Prostate gland (tissue), 2 donors: ENCODE results near the gene VTI1B.

Experiments used
- POLR2A ChIP-seq: fragments of 450-650 bp; IDR thresholded peaks from one replicate; pipeline ENCODE4 v1.6.1; 2016; ENCODE audit warnings: antibody characterized with exemption, mild to moderate bottlenecking
- TF ChIP-seq, protein P1 (sequence below), 4 experiments: fragments of 200-600 bp in 2 of 4; fragments of 450-650 bp in 2 of 4; sonication (generic) in 2 of 4; IDR thresholded peaks; 1 replicate in 3 of 4; 2 replicates in 1 of 4; pipeline ENCODE4 v1.5.1; 2016 to 2019; ENCODE audit warnings: antibody characterized with exemption in 4 of 4, mild to moderate bottlenecking in 2 of 4, moderate library complexity in 2 of 4

DNA sequence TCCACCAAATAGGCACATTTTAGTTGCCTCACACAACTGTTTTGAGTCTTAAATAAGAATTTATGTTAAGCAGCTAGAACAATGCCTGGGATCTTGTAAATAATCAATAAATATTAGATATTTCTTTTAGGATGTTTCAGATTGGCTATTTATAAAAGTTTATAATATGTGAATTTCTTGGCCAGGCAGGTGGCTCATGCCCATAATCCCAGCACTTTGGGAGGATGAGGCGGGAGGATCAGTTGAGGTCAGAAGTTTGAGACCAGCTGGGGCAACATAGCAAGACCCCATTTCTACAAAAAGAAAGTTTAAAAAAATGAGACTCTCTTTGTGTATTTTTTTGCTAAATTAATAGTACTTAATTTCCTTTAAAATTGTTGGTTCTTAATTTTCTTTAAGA is 33.0 kb downstream of the VTI1B start:
- TF ChIP-seq, protein P1, sequence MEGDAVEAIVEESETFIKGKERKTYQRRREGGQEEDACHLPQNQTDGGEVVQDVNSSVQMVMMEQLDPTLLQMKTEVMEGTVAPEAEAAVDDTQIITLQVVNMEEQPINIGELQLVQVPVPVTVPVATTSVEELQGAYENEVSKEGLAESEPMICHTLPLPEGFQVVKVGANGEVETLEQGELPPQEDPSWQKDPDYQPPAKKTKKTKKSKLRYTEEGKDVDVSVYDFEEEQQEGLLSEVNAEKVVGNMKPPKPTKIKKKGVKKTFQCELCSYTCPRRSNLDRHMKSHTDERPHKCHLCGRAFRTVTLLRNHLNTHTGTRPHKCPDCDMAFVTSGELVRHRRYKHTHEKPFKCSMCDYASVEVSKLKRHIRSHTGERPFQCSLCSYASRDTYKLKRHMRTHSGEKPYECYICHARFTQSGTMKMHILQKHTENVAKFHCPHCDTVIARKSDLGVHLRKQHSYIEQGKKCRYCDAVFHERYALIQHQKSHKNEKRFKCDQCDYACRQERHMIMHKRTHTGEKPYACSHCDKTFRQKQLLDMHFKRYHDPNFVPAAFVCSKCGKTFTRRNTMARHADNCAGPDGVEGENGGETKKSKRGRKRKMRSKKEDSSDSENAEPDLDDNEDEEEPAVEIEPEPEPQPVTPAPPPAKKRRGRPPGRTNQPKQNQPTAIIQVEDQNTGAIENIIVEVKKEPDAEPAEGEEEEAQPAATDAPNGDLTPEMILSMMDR (IDR thresholded peaks at IDR 0.05): no peak
- TF ChIP-seq POLR2A: no peak
